DMS53 treated with DMSO at 0.1 percent for 48 hours (cell line): ENCODE measurements around the gene TUBA3E.
"Not testable (repeated sequence)": the region's sequence is repeated elsewhere in the genome, so short reads cannot be mapped to it uniquely, and the experiment has no call there.

Source experiments
- DNase-seq: peaks from one replicate; lab custom pipeline; 2025; ENCODE audit not compliant: unreplicated experiment; lab: John Stamatoyannopoulos, UW

The TUBA3E gene

DNA sequence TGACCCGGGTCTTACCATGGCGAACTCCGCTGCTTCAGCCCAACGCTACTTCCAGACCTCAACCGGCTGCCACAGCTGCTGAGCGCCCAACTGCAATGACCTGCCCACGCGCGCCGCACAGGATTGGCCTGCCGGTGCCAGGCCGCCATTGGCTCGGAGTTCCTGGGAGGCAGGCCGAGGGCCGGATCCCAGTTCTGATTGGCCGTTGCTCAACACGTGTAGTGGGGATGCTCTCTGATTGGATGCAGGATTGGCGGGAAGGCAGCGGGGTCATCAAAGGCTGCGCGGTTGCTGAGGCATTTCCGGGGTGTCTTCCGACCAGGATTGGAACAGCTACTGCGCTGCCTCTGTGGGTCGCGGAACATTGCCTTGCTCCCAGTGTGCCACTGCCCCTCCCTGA is at the start of gene TUBA3E:
TSS of gene TUBA3E (minus strand) at position 97 of the 400 bp plus-strand sequence. CDS start at position 18, 79 bp downstream.
- no peak for DNase-seq

- DNase-seq: no peak
Measured at GRCh38 chr2:130246430-130246829, 48.2 kb upstream of the TUBA3E start.

GRCh38 chr2:130245976-130246375 is 47.7 kb upstream of the TUBA3E start:
- DNase-seq: no peak

GRCh38 chr2:130243359-130243758 is 45.1 kb upstream of the TUBA3E start:
- DNase-seq: no peak

DNA sequence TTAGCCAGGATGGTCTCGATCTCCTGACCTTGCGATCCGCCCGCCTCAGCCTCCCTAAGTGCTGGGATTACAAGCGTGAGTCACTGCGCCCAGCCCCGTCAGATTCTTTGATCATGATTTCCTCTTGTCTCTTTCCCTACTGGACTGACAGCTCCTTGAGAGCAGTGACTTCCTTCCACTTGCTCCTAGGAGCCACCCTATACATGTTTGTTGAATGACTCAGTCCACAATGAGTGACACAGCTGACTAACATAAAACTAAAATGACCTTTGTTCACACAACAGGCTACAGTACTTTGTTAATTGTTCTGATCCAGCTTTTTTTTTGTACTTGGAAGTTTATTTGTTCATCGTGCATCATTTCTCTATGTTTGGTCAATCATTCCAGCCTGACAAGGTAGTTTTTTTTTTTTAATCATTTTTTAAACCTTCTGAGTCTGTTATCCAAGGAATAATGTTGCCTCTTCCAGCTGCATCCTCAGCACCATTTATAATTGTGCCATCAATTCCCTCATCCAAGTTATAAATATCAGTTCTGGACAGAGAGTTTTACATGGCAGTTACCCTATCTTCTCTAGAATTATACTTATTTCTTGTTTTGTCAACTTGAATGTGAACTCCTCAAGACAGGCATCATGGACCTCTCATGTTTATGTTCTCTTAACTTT is 42.9 kb upstream of the TUBA3E start:
- peak; percentile 54 for DNase-seq

DNA sequence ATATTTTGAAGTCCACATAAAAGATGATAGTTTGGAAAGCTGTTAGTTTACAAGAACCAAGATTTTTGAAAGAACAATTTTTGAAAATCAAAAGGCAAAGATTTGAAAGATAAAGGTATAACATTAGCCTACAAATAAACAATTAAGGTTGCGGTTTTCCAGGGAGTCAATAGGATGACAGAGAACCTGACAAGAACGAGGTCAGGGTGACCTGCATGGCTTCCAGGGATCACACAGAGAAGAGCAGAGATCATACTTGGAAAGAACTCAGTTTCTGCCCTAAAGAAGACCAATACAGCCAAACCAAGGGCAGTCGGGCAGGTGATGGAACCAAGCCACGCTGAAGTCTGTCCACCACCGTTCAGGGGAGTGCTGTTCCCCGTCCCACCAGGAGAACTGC is 41.3 kb upstream of the TUBA3E start:
- not testable (repeated sequence) for DNase-seq

DNA sequence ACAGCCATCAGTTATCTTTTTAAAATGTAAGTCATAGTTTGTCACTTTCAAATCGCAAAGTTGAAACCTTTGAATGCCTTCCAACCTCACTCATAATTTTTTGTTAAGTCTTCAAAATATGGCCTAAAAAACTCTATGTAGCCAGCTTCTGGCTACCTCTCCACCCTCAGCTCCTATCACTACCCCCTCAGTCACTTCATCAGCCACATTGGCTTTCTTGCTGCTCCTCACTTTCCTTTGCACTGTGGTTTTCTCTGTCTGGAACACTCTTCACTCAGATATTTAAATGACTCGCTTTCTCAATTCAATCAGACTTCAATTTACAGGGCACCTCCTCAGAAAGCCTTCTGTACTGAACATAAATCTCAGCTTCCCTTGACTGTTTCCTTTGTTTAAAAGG is 34.8 kb upstream of the TUBA3E start:
- DNase-seq: not testable (repeated sequence)

GRCh38 chr2:130231656-130232055 is 33.4 kb upstream of the TUBA3E start:
- DNase-seq: no peak

DNA sequence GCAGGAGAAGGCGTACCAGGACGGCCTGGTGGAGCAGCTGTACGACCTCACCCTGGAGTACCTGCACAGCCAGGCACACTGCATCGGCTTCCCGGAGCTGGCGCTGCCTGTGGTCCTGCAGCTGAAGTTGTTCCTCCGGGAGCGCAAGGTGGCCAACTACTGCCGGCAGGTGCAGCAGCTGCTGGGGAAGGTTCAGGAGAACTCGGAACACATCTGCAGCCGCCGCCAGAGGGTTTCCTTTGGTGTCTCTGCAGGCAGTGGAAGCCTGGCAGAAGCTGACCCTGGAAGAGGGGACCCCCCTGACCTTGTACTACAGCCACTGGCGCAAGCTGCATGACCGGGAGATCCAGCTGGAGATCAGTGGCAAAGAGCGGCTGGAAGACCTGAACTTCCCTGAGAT is 32.7 kb upstream of the TUBA3E start:
- DNase-seq: not testable (repeated sequence)

DNA sequence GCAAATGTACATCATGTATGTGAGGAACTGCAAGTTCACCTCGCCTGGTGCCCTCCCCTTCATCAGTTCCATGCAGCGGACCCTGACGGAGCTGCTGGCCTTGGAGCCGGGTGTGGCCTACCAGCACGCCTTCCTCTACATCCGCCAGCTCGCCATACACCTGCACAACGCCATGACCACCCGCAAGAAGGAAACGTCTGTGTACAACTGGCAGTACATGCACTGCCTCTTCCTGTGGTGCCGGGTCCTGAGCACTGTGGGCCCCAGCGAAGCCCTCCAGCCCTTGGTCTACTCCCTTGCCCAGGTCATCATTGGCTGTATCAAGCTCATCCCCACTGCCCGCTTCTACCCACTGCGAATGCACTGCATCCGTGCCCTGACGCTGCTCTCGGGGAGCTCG is 32.1 kb upstream of the TUBA3E start:
- DNase-seq: not testable (repeated sequence)

DNA sequence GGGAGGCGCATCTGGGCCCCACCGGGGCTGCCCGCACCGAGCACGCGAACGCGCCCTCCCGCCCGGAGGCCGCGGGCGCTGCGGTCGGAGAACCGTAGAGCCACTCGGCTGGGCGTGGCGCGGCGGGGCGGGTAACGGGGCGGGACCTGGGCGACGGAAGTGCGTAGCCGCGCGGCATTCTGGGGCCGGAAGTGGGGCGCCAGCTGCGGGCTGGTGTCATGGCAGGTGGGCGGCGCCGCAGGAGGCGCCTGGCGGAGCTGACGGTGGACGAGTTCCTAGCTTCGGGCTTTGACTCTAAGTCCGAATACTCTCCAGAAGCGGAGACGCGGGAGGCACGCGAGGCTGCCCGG is 30.9 kb upstream of the TUBA3E start:
- DNase-seq: not testable (repeated sequence)

- DNase-seq: not testable (repeated sequence)
Measured at GRCh38 chr2:130228467-130229160, 30.4 kb upstream of the TUBA3E start.

DNA sequence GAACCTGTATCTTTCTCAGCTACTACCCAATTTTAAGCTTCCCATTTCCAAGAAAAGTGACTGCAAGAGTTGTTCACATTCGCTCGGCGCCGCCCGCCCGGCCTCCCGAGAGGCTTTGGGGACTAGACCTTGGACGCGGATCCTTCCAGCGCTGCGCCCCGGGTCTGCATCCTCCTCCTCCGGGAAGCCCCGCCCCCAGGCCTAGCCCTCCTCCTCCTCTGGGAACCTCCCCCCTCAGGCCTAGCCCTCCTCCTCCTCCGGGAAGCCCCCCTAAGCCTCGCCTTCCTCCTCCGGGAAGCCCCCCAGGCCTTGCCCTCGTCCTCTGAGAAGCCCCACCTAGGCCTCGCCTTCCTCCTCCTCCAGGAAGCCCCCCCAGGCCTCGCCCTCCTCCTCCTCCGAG is 29.8 kb upstream of the TUBA3E start:
- DNase-seq: not testable (repeated sequence)

GRCh38 chr2:130222523-130222922 is 24.3 kb upstream of the TUBA3E start:
- not testable (repeated sequence) for DNase-seq

- DNase-seq: not testable (repeated sequence)
Measured at GRCh38 chr2:130220505-130220904, 22.3 kb upstream of the TUBA3E start.

GRCh38 chr2:130219147-130219546 is 20.9 kb upstream of the TUBA3E start:
- DNase-seq: not testable (repeated sequence)

- DNase-seq: not testable (repeated sequence)
Measured at GRCh38 chr2:130207051-130207450, 8.8 kb upstream of the TUBA3E start.

DNA sequence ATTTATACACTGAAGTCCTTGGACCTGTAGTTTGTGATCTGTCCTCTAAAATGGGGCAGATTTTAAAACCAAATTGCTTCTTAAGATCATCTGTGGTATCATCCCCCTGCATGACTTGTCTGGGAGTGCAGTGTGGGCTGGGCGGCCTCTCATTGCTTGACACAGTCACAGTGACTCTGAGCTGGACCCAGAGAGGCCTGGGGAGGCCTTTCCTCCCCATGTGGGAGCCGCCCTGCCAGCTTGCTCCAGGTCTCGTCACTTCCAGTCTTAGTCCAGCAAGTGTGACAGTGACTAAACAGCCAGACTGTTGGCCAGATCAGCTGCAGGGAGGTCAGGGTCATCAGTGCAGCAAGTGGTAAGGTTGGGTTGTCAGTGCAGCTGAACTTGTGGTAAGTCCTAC is 4.9 kb upstream of the TUBA3E start:
- DNase-seq: not testable (repeated sequence)

DNA sequence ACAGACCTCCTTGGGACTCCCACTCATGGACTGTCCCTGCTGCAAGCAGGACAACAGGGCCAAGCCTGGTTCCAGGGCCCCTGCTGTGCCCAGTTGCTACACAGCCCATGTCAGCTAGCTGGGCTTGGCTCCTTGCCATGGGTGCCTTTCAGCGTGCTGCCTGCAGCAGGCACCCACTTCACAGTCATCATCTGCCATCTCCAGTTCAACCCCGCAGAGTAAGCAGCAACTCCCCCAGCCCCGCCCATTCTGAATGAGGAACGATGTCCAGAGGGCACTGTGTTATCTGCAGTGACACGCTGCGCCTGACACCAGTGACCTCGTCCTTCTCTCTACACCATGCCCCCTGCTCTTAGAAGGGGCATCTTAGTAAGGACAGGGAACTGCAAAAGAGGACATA is 4.3 kb upstream of the TUBA3E start:
- DNase-seq: not testable (repeated sequence)

GRCh38 chr2:130196052-130196451 is 2.2 kb downstream of the TUBA3E start:
- not testable (repeated sequence) for DNase-seq

- not testable (repeated sequence) for DNase-seq
Measured at GRCh38 chr2:130195089-130195635, 3.1 kb downstream of the TUBA3E start.

- DNase-seq: not testable (repeated sequence)
Measured at GRCh38 chr2:130193824-130194223, 4.4 kb downstream of the TUBA3E start.
